Sigmoid colon (tissue), 4 donors: Measurements from ENCODE around the gene ARMC12.

Source experiments
- POLR2A ChIP-seq, 2 donors: fragments of 450-650 bp; IDR thresholded peaks; one replicate each; pipeline ENCODE4 v1.6.1; 2016; ENCODE audit warnings: antibody characterized with exemption in 2 of 2, mild to moderate bottlenecking in 2 of 2, moderate library complexity in 2 of 2
- POLR2AphosphoS5 ChIP-seq, 4 donors: sonication (generic); formaldehyde crosslinking; IDR thresholded peaks; one replicate each; pipeline ENCODE4 v1.6.1; 2017; ENCODE audit warnings: antibody characterized with exemption in 4 of 4
- TF ChIP-seq, protein P1 (sequence below), 4 experiments: fragments of 450-650 bp in 3 of 4; fragments of 200-600 bp in 1 of 4; IDR thresholded peaks; one replicate each; pipeline ENCODE4 v1.5.1; 2016 to 2019; ENCODE audit warnings: antibody characterized with exemption in 4 of 4, mild to moderate bottlenecking in 3 of 4, moderate library complexity in 2 of 4

DNA sequence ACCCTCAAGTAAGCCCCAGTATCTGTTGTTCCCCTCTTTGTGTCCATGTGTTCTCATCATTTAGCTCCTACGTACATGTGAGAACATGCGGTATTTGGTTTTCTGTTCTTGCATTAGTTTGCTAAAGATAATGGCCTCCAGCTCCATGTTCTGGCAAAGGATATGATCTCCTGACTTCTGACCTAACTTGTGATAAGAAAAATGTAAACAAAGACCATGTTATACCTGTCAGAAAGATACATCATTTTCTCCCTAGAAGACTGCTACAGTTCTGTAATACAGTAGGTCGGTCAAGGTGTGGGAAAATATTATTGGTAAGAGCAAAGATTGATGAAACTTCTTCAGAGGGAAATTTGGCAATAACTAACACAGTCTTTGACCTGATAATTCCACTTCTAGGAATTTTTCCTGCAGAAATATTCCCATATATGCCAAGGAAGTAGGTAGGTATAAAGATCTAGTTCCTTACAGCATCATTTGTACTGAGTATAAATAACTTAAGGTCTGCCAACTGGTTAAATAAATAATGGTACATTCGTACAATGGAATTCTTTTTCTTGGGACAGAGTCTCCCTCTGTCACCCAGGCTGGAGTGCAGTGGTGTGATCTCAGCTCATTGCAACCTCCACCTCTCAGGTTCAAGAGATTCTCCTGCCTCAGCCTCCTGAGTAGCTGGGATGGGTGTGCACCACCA, 29.0 kb upstream of the ARMC12 start:
- TF ChIP-seq, protein P1, sequence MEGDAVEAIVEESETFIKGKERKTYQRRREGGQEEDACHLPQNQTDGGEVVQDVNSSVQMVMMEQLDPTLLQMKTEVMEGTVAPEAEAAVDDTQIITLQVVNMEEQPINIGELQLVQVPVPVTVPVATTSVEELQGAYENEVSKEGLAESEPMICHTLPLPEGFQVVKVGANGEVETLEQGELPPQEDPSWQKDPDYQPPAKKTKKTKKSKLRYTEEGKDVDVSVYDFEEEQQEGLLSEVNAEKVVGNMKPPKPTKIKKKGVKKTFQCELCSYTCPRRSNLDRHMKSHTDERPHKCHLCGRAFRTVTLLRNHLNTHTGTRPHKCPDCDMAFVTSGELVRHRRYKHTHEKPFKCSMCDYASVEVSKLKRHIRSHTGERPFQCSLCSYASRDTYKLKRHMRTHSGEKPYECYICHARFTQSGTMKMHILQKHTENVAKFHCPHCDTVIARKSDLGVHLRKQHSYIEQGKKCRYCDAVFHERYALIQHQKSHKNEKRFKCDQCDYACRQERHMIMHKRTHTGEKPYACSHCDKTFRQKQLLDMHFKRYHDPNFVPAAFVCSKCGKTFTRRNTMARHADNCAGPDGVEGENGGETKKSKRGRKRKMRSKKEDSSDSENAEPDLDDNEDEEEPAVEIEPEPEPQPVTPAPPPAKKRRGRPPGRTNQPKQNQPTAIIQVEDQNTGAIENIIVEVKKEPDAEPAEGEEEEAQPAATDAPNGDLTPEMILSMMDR (IDR thresholded peaks at IDR 0.05): no peak
- TF ChIP-seq POLR2A (IDR thresholded peaks at IDR 0.05) (no peak), POLR2AphosphoS5 (IDR thresholded peaks at IDR 0.05) (no peak)
